C4-2B (cell line): ENCODE data around the gene OMP.

Source experiments
- H3K27ac ChIP-seq: fragments of 450-650 bp; 2 replicates; pipeline ENCODE4 v1.5.1; 2017
- ZFX ChIP-seq: fragments of 450-650 bp; IDR thresholded peaks from 2 replicates; pipeline ENCODE4 v1.6.1; 2017
- TF ChIP-seq, protein P1 (sequence below): fragments of 450-650 bp; conservative IDR thresholded peaks from 2 replicates; pipeline ENCODE4 v1.5.1; 2017; ENCODE audit warnings: mild to moderate bottlenecking

Gene OMP

DNA sequence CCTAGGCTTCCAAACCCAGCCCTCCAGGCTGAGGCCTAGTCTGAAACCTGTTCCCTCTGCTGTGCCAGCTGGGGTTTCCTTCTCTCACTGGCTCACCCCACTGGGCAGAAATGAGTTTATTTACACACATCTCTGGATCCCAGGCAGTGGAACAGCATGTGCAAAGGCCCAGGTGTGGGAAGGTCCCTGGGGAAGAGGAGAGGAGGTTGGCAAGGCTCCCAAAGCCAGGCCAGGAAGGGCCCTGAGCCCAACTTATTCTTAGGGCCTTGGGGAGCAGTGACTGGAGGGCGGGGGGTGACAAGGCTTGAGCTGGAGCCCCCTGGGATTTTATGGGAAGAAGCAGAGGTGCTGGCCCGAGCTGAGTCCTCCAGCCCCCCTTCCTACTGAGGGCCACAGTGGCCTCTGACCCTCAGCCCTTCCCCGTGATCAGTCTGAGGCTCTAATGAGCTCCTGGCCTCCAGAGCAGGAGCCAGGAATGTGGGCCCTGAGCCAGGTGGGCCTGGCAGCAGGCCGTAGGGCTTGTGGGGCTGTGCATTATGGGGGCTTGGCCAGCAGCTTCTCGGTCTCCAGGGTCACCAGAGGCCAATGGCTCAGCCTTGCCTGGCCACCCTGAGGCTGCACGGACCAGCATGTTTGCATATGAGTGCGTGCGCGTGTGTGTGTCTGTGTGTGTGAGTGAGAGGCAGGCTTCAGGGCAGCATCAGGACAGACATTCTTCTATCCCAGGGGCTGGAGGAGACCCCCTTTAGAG, 28.3 kb downstream of the OMP start:
- no peak; the same call in 1 of the 2 replicates for TF ChIP-seq ZFX
- TF ChIP-seq, protein P1, sequence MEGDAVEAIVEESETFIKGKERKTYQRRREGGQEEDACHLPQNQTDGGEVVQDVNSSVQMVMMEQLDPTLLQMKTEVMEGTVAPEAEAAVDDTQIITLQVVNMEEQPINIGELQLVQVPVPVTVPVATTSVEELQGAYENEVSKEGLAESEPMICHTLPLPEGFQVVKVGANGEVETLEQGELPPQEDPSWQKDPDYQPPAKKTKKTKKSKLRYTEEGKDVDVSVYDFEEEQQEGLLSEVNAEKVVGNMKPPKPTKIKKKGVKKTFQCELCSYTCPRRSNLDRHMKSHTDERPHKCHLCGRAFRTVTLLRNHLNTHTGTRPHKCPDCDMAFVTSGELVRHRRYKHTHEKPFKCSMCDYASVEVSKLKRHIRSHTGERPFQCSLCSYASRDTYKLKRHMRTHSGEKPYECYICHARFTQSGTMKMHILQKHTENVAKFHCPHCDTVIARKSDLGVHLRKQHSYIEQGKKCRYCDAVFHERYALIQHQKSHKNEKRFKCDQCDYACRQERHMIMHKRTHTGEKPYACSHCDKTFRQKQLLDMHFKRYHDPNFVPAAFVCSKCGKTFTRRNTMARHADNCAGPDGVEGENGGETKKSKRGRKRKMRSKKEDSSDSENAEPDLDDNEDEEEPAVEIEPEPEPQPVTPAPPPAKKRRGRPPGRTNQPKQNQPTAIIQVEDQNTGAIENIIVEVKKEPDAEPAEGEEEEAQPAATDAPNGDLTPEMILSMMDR, result no peak
- no peak overlapping the region for H3K27ac ChIP-seq

DNA sequence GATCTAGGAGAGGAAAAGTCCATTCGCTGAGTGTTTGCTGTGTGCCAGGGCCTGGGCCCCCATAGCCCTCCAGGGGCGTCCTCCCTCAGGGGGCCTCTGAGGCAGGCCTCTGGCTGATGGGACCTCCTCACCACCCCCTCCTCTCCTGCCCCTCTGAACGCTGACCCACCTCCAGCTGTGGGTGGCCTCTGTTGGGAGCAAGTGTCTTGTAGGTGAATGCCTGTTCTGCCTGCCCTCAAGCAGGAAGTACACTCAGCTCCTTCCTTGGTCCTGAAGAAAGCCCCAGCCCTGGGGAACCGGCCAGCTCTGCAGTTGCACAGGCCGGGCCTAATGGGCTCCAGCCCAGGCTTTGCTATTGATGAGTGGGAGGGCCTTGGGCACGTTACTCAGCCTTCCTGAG, 28.9 kb downstream of the OMP start:
- no peak overlapping the region for H3K27ac ChIP-seq
- TF ChIP-seq, protein P1, result no peak
- no peak; the same call in 1 of the 2 replicates for TF ChIP-seq ZFX

DNA sequence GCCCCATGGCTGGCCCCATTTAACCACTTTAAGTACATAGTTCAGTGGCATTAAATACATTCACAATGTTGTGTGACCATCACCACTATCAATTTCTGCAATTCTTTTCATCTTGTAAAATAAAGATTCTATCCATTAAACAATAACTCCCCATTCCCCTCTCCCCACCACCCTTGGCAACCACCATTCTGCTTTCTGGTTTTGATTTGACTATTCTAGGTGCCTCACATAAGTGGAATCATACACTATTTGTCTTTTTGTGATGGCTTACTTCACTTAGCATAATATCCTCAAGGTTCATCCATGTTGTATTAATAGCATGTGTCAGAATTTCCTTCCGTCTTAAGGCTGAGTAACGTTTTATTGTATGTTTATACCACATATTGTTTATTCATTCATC, 32.4 kb downstream of the OMP start:
- TF ChIP-seq, protein P1, result no peak
- no peak for TF ChIP-seq ZFX

DNA sequence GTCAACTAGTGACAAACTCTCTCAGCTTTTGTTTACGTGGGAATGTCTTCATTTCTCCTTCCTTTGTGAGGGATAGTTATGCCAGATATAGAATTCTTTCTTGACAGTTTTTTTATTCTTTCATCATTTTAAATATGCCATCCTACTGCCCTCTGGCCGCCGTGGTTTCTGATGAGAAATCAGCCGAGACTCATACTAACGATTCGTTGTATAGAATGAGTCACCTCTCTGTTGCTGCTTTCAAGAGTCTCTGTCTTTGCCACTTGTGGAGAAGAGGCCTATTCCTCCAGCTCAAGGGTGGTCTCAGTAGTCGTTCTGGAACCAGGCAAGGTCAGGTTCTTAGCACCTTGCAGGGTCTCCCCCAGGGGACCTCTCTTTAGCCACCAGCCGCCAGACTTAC, 33.4 kb downstream of the OMP start:
- no peak overlapping the region for H3K27ac ChIP-seq

More for the DNA sequence above, 32.4 kb downstream of the OMP start:
- no peak overlapping the region for H3K27ac ChIP-seq

DNA sequence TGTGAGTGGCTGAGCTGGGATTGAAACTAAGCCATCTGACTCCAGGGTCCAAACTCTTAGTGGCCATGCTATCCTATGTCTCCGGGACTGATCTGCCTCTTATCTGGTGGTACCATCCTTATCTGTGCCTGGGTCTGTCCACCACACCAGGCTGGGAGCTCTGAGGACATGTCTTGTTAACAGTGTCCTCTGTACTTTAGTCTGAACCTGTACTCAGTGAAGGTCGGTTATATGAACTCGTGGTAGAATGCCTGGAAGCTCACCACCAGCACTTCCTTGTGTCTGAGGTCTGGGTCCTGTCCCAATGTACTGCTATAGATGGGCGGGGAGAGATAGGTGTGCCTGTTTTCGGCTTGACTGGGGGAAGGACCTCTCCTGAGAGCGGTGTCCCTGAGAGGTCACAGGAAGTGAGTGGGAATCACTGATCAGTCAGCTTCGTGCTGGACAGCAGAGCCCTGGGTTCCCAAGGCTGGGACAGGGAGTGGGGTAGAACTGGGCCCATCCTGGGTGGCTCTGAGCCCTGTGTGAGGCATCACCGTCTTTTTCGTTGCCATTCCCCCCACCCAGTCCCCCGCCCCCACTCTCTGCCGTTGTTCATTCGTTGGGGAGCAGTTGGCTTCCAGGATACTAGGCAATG, 34.3 kb downstream of the OMP start:
- TF ChIP-seq ZFX, result 0 out of 2 replicates have a peak, but pooled peaks have one; percentile 16
- TF ChIP-seq, protein P1, result no peak
- no peak overlapping the region for H3K27ac ChIP-seq

More for the DNA sequence above, 33.4 kb downstream of the OMP start:
- TF ChIP-seq ZFX, result no peak

DNA sequence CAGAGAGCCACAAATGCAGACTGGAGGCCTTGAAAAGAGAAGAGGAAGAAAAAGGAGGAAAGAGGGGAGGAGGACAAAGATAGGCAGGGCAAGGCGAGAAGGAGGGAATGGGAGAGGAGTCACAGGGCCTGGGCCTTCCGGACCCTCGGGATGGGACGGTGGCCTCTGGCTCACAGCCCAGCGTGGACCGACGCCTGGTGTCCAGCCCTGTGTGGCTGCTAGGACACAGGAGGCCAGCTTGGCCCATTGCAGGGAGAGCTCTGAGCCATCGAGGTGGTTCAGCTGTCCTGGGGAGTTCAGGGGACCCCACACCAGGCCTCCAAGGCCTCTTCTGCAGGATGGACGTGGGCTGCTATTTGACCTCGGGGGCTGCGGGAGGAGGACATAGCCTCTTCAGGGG, 34.8 kb downstream of the OMP start:
- H3K27ac ChIP-seq, result no peak overlapping the region
- TF ChIP-seq, protein P1, result no peak
- TF ChIP-seq ZFX, result no peak

DNA sequence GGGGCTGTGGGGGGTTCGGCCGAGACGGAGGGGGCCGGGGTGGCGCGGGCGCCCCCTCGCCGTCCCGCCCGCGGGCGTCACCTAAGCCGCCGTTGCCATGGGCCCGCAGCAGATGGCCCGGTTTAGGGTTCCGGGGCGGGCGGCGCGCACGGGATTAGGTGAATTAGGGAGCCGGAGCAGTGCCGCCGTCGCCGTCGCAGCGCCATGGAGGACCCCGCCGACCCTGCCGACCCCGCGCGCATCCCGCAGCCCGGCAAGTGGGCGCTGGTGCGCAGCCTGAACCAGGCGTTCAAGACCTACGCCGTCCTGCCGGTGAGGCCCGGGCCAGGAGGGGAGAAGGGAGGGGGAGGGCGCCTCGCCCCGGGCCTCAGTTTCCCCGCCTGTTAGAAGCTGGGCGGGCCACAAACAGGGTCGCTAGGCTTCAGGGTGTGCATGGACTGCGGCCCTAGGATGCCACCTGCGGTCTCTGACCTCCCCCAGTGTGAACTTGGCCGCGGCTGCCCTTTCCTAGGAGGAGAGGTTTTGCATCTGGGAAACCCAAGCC, 35.5 kb downstream of the OMP start:
- no peak for TF ChIP-seq ZFX
- TF ChIP-seq, protein P1, result no peak

More for the DNA sequence above, 35.5 kb downstream of the OMP start:
- no peak overlapping the region for H3K27ac ChIP-seq
